K562 (cell line): ENCODE data around the gene CEP131. TPM values are rescaled to one million over a fixed set of nuclear protein-coding genes. Genes with fewer than 3 reads are reported as not detected.

ENCODE experiments used
- BRD4 ChIP-seq: fragments of 200-600 bp; sonication (generic); IDR thresholded peaks from 2 replicates; pipeline ENCODE4 v1.6.1; 2017; ENCODE audit warnings: inconsistent platforms
- CCNT2 ChIP-seq: IDR thresholded peaks from 2 replicates; pipeline ENCODE4 v1.6.1; 2011; ENCODE audit warnings: borderline replicate concordance, low read depth, mild to moderate bottlenecking, moderate library complexity, mixed read lengths, low read length; ENCODE audit not compliant: insufficient read length; ENCODE audit errors: extremely low read depth
- EP300 ChIP-seq: IDR thresholded peaks from 2 replicates; pipeline ENCODE4 v1.6.1; 2012; ENCODE audit warnings: low read length, improper control_type of control experiment
- FOXM1 ChIP-seq, 2 experiments: fragments of 450-650 bp in 1 of 2; sonication (generic) in 1 of 2; formaldehyde crosslinking in 1 of 2; IDR thresholded peaks; 2 replicates each; pipeline versions ENCODE4 v1.6.1 to v1.9.0; 2017 to 2022; ENCODE audit warnings: low read depth in 2 of 2, mild to moderate bottlenecking in 2 of 2, missing genetic modification reagents in 1 of 2, moderate library complexity in 1 of 2
- GATA2 ChIP-seq: sonication (generic); formaldehyde crosslinking; IDR thresholded peaks from 2 replicates; pipeline ENCODE4 v1.4.0; 2020; ENCODE audit warnings: mild to moderate bottlenecking, missing genetic modification reagents
- GTF2F1 ChIP-seq: IDR thresholded peaks from 2 replicates; pipeline ENCODE4 v1.6.1; 2011; ENCODE audit warnings: low read depth, low read length, improper control_type of control experiment
- HDAC3 ChIP-seq: fragments of 450-650 bp; IDR thresholded peaks from 2 replicates; pipeline ENCODE4 v1.6.1; 2018; ENCODE audit warnings: borderline replicate concordance, mild to moderate bottlenecking, moderate library complexity; ENCODE audit not compliant: partially characterized antibody
- IRF2 ChIP-seq: sonication (generic); formaldehyde crosslinking; IDR thresholded peaks from 2 replicates; pipeline ENCODE4 v1.8.1; 2022; ENCODE audit warnings: mild to moderate bottlenecking, missing genetic modification reagents
- JUND ChIP-seq, 2 experiments: IDR thresholded peaks; 2 replicates in 1 of 2; 3 replicates in 1 of 2; pipeline ENCODE4 v1.6.1; 2011; ENCODE audit warnings: borderline replicate concordance in 2 of 2, low read depth in 2 of 2, low read length in 2 of 2, improper control_type of control experiment in 1 of 2, missing biosample characterization in 1 of 2, missing genetic modification characterization in 1 of 2, missing genetic modification reagents in 1 of 2
- KLF6 ChIP-seq: fragments of 250-450 bp; sonication (Bioruptor Pico); IDR thresholded peaks from 2 replicates; pipeline ENCODE4 v1.4.0; 2020; ENCODE audit warnings: mild to moderate bottlenecking, moderate library complexity, borderline replicate concordance
- L3MBTL2 ChIP-seq: fragments of 450-650 bp; IDR thresholded peaks from 2 replicates; pipeline ENCODE4 v1.6.1; 2016; ENCODE audit warnings: mild to moderate bottlenecking, moderate library complexity
- RHOXF2B ChIP-seq: fragments of 250-450 bp; sonication (Bioruptor Pico); conservative IDR thresholded peaks from 2 replicates; pipeline ENCODE4 v1.5.1; 2021
- SMARCA4 ChIP-seq: fragments of 450-650 bp; IDR thresholded peaks from 2 replicates; pipeline ENCODE4 v1.6.1; 2016
- SMC3 ChIP-seq: conservative IDR thresholded peaks from 2 replicates; pipeline ENCODE4 v1.6.1; 2011; ENCODE audit warnings: low read depth, low read length, improper control_type of control experiment; ENCODE audit not compliant: insufficient read depth
- STAG1 ChIP-seq: sonication (generic); formaldehyde crosslinking; IDR thresholded peaks from 2 replicates; pipeline ENCODE4 v1.5.0; 2020; ENCODE audit warnings: missing genetic modification reagents, borderline replicate concordance
- TBL1XR1 ChIP-seq, 2 experiments: IDR thresholded peaks; 2 replicates each; pipeline ENCODE4 v1.6.1; 2012; ENCODE audit warnings: improper control_type of control experiment in 2 of 2, low read length in 2 of 2, mild to moderate bottlenecking in 1 of 2
- TEAD4 ChIP-seq, 2 experiments: sonication (generic) in 1 of 2; formaldehyde crosslinking in 1 of 2; IDR thresholded peaks; 2 replicates each; pipeline versions ENCODE4 v1.6.1 to v1.8.0; 2012 to 2022; ENCODE audit warnings: borderline replicate concordance in 1 of 2, inconsistent platforms in 1 of 2, low read length in 1 of 2, mild to moderate bottlenecking in 1 of 2, missing genetic modification reagents in 1 of 2
- TRIM24 ChIP-seq, 2 experiments: fragments of 450-650 bp; IDR thresholded peaks; 2 replicates each; pipeline ENCODE4 v1.6.1; 2016
- ZNF253 ChIP-seq: fragments of 250-450 bp; sonication (Bioruptor Pico); conservative IDR thresholded peaks from 2 replicates; pipeline ENCODE4 v1.6.1; 2021; ENCODE audit warnings: mild to moderate bottlenecking
- polyA plus RNA-seq, 8 experiments: library from polyadenylated mRNA; depleted of rRNA in 4 of 8; stranded (reverse) in 5 of 8; unstranded in 3 of 8; fragments of >200 nt; fragmentation: Nextera tagmentation in 2 of 8; fragmentation: Illumina TruSeq in 1 of 8; extraction: Ambion mirVana in 2 of 8; extraction: Trizol in 1 of 8; gene quantifications; 2 replicates each; pipeline versions ENCODE4 v1.2.1 to v1.2.3, GENCODE V29; 2011 to 2014; ENCODE audit warnings: inconsistent platforms in 1 of 8, missing spikeins in 1 of 8
- total RNA-seq, 7 experiments: library from RNA; depleted of rRNA in 6 of 7; stranded (reverse); fragments of >200 nt in 6 of 7; fragmentation: Illumina TruSeq in 2 of 7; extraction: Trizol in 2 of 7; gene quantifications; 2 replicates each; pipeline versions ENCODE4 v1.2.1 to v1.2.3, GENCODE V29; 2011 to 2021; ENCODE audit warnings: low replicate concordance in 1 of 7
- TF ChIP-seq, protein P1 (sequence below): sonication (generic); formaldehyde crosslinking; IDR thresholded peaks from 2 replicates; pipeline ENCODE4 v1.8.0; 2022; ENCODE audit warnings: missing genetic modification reagents, mild to moderate bottlenecking, moderate library complexity, borderline replicate concordance
- TF ChIP-seq, protein P2 (sequence below): conservative IDR thresholded peaks from 2 replicates; pipeline ENCODE4 v1.6.1; 2011; ENCODE audit warnings: low read depth, mild to moderate bottlenecking, low read length; ENCODE audit not compliant: control insufficient read depth
- TF ChIP-seq, protein P3 (sequence below): fragments of 200-800 bp; sonication (Bioruptor generic); IDR thresholded peaks from 2 replicates; pipeline ENCODE4 v1.6.1; 2017; ENCODE audit warnings: missing genetic modification characterization, missing compliant biosample characterization

The CEP131 gene
- total and polyA plus RNA-seq, 9 of the 15 experiments (the other 6 are each of a cell fraction or from before 2014, with no cell fraction given): 0.24 to 21.2 (median 2.3) TPM

DNA sequence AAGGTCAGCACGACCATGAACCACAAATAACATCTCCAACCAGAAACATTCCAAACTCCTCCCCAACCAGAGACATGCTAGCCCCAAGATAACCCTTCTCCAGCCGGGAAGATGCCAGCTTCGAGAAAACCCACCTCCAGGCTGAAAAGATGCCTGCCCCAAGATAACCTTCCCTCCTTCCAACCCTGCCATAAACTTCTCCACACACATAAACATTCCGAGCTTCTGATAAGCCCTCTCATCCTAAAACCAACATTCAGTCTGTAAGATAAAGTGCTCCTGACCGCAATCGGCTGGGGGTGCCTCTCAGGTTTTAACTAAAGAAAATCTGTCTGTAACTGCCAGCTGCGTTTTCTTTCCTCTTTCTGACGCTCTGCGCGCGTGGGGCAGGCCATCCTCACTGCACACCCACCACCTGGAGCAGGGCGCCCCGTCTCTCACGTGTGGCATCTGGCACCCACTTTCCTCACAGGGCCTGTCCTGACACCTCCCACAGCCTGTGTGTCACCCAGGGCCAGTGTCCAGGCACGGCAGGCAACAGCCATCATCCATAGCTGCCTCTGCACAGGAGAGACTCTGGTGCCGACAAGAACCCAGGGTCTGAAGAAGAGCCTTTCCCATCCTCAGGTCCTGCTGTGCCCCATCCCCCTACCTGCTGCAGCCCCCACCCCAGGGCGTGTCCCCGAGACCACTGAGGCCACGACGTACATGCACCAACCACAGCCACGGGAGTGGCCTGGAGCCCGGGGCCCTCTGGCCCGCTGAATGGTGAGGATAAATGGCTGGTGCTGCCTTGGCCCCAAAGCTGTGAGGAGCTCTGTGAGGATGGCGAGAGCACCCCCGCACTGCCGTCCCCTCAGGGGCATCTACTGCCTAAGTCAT is 12.4 kb upstream of the CEP131 start (continued):
- TF ChIP-seq L3MBTL2 (0 out of 2 replicates have a peak, but pooled peaks have one; percentile 45), KLF6 (no peak), HDAC3 (no peak), GATA2 (CRISPR knock-in tag) (peak; percentile 48; the same call in 1 of the 2 replicates), IRF2 (CRISPR knock-in tag) (0 out of 2 replicates have a peak, but pooled peaks have one; percentile 30), TEAD4 (IDR thresholded peaks at IDR 0.05; ENCODE audit: low read length) (peak; percentile 82), TEAD4 (CRISPR knock-in tag; IDR thresholded peaks at IDR 0.05; ENCODE audit: borderline replicate concordance) (no peak), TBL1XR1 (IDR thresholded peaks at IDR 0.05; ENCODE audit: low read length in 2 of 2) (peak in 1 of 2 experiments; percentile 74; a peak in 1 of 4 replicates), BRD4 (no peak), SMARCA4 (peak; percentile 75; the same call in 1 of the 2 replicates), STAG1 (CRISPR knock-in tag) (0 out of 2 replicates have a peak, but pooled peaks have one; percentile 35), SMC3 (no peak), TRIM24 (IDR thresholded peaks at IDR 0.05) (peak in 1 of 2 experiments; percentile 37; a peak in 1 of 4 replicates), CCNT2 (peak; percentile 15), EP300 (0 out of 2 replicates have a peak, but pooled peaks have one; percentile 12), RHOXF2B (CRISPR knock-in tag) (no peak), FOXM1 (IDR thresholded peaks at IDR 0.05; ENCODE audit: low read depth) (peak; percentile 40; the same call in 1 of the 2 replicates), FOXM1 (CRISPR knock-in tag; IDR thresholded peaks at IDR 0.05; ENCODE audit: low read depth) (0 out of 2 replicates have a peak, but pooled peaks have one; percentile 25), ZNF253 (CRISPR knock-in tag) (no peak), JUND (IDR thresholded peaks at IDR 0.05; ENCODE audit: borderline replicate concordance, low read depth, low read length) (peak; percentile 26; the same call in 1 of the 2 replicates), JUND (tag; IDR thresholded peaks at IDR 0.05; ENCODE audit: borderline replicate concordance, low read depth, low read length) (no peak; the same call in 2 of the 3 replicates), GTF2F1 (no peak)
- TF ChIP-seq, protein P1, sequence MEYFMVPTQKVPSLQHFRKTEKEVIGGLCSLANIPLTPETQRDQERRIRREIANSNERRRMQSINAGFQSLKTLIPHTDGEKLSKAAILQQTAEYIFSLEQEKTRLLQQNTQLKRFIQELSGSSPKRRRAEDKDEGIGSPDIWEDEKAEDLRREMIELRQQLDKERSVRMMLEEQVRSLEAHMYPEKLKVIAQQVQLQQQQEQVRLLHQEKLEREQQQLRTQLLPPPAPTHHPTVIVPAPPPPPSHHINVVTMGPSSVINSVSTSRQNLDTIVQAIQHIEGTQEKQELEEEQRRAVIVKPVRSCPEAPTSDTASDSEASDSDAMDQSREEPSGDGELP: peak; percentile 76
- TF ChIP-seq, protein P2, sequence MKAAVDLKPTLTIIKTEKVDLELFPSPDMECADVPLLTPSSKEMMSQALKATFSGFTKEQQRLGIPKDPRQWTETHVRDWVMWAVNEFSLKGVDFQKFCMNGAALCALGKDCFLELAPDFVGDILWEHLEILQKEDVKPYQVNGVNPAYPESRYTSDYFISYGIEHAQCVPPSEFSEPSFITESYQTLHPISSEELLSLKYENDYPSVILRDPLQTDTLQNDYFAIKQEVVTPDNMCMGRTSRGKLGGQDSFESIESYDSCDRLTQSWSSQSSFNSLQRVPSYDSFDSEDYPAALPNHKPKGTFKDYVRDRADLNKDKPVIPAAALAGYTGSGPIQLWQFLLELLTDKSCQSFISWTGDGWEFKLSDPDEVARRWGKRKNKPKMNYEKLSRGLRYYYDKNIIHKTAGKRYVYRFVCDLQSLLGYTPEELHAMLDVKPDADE: no peak
- TF ChIP-seq, protein P3, sequence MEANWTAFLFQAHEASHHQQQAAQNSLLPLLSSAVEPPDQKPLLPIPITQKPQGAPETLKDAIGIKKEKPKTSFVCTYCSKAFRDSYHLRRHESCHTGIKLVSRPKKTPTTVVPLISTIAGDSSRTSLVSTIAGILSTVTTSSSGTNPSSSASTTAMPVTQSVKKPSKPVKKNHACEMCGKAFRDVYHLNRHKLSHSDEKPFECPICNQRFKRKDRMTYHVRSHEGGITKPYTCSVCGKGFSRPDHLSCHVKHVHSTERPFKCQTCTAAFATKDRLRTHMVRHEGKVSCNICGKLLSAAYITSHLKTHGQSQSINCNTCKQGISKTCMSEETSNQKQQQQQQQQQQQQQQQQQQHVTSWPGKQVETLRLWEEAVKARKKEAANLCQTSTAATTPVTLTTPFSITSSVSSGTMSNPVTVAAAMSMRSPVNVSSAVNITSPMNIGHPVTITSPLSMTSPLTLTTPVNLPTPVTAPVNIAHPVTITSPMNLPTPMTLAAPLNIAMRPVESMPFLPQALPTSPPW: peak; percentile 57
